HG03280 (cell line): ENCODE results near the gene TEX10.

Source experiments
- ATAC-seq: cut with Tn5 transposase; IDR thresholded peaks from one replicate; pipeline ENCODE4 v1.9.1; 2021; ENCODE audit warnings: mild to moderate bottlenecking, moderate library complexity; ENCODE audit not compliant: unreplicated experiment

TEX10 gene

GRCh38 chr9:100286257-100286656 lies 66.5 kb downstream of the TEX10 start:
- ATAC-seq, result no peak

GRCh38 chr9:100285601-100286000 lies 67.1 kb downstream of the TEX10 start:
- ATAC-seq, result no peak

- ATAC-seq, result no peak
Measured at GRCh38 chr9:100285080-100285479, 67.7 kb downstream of the TEX10 start.

- ATAC-seq, result no peak
Measured at GRCh38 chr9:100284247-100284646, 68.5 kb downstream of the TEX10 start.

- ATAC-seq, result no peak
Measured at GRCh38 chr9:100282388-100282719, 70.4 kb downstream of the TEX10 start.

GRCh38 chr9:100281676-100282387 lies 70.9 kb downstream of the TEX10 start:
- ATAC-seq, result no peak

- no peak for ATAC-seq
Measured at GRCh38 chr9:100281066-100281465, 71.7 kb downstream of the TEX10 start.

GRCh38 chr9:100277166-100277979 lies 75.4 kb downstream of the TEX10 start:
- ATAC-seq, result no peak

GRCh38 chr9:100269656-100270055 lies 83.1 kb downstream of the TEX10 start:
- ATAC-seq, result no peak

GRCh38 chr9:100268271-100268670 lies 84.5 kb downstream of the TEX10 start:
- ATAC-seq, result no peak

- ATAC-seq, result no peak
Measured at GRCh38 chr9:100267211-100267610, 85.5 kb downstream of the TEX10 start.
